Ovary (tissue), 9 donors: ENCODE data around the gene SLC12A6. TPM values are rescaled to one million over a fixed set of nuclear protein-coding genes. Genes with fewer than 3 reads are reported as not detected.

Experiments used
- DNase-seq, 5 donors: peaks; one replicate each; pipeline ENCODE4 v3.0.0-alpha.2; 2019 to 2020
- H3K27ac ChIP-seq, 2 donors: fragments of 200-600 bp; one replicate each; pipeline versions ENCODE4 v1.5.1 to v1.8.0; 2019 to 2022
- H3K27me3 ChIP-seq: fragments of 200-600 bp; one replicate; pipeline ENCODE4 v1.8.0; 2022
- H3K36me3 ChIP-seq: fragments of 200-600 bp; sonication (generic); one replicate; pipeline ENCODE4 v1.5.1; 2019
- H3K4me1 ChIP-seq: one replicate; pipeline ENCODE4 v1.8.1; 2013; ENCODE audit warnings: mild to moderate bottlenecking, moderate library complexity; ENCODE audit not compliant: insufficient read depth
- H3K4me3 ChIP-seq: fragments of 200-600 bp; sonication (generic); one replicate; pipeline ENCODE4 v1.5.1; 2017
- H3K9me3 ChIP-seq, 2 donors: fragments of 200-600 bp in 1 of 2; sonication (generic) in 1 of 2; one replicate each; pipeline versions ENCODE4 v1.5.1 to v1.8.1; 2013 to 2019; ENCODE audit warnings: mild to moderate bottlenecking in 1 of 2, moderate library complexity in 1 of 2
- EP300 ChIP-seq: sonication (generic); formaldehyde crosslinking; IDR thresholded peaks from one replicate; pipeline ENCODE4 v1.6.1; 2017; ENCODE audit warnings: antibody characterized with exemption
- POLR2A ChIP-seq: fragments of 450-650 bp; IDR thresholded peaks from one replicate; pipeline ENCODE4 v1.6.1; 2017; ENCODE audit warnings: antibody characterized with exemption, mild to moderate bottlenecking, moderate library complexity
- WGBS, 3 donors: extraction: QIAGEN DNeasy Blood & Tissue Kit in 1 of 3; methylation state at CpG; one replicate each; pipeline versions ENCODE4 v1.1.5 to v1.1.7; 2013 to 2017; 5-methylcytosine and 5-hydroxymethylcytosine counted together
- intact Hi-C, 4 donors: fragments of 100-400 bp; cut with DNase I; formaldehyde crosslinking; loops; one replicate each; pipeline versions ENCODE4 v1.11.0 to v1.15.1; 2022 to 2023
- polyA plus RNA-seq, 2 donors: library from polyadenylated mRNA; stranded (reverse); fragments of 200-250 nt in 1 of 2; fragments of 350-450 nt in 1 of 2; fragmentation: Illumina TruSeq in 1 of 2; extraction: RNeasy Lipid Tissue Mini Kit (QIAGEN cat#74804) in 1 of 2; gene quantifications; one replicate each; pipeline ENCODE4 v1.2.3, GENCODE V29; 2013 to 2014
- total RNA-seq, 7 donors: library from RNA; depleted of rRNA in 2 of 7; stranded (reverse); fragments of >200 nt in 2 of 7; fragmentation: NEBNext Ultra II Directional in 3 of 7; extraction: Animal tissue kit (Norgen Biotek cat#: 25700) in 3 of 7; gene quantifications; one replicate each; pipeline versions ENCODE4 v1.1.0 to v1.2.4, GENCODE V29; 2016 to 2023
- TF ChIP-seq, protein P1 (sequence below), 3 donors: fragments of 450-650 bp in 2 of 3; fragments of 200-600 bp in 1 of 3; IDR thresholded peaks; one replicate each; pipeline versions ENCODE4 v1.5.1 to v1.8.0; 2016 to 2022; ENCODE audit warnings: antibody characterized with exemption in 3 of 3, mild to moderate bottlenecking in 1 of 3
- donor health status: DM: no; HTN: no; CAD: no; lungs with moderate emphysema.
- donor health status: DM: no; HTN: no; CAD: no.
- donor health status: Bipolar disorder and iron deficiency.
- donor health status: DM: yes; HTN: yes; CAD: no.
- donor health status: DM: no; HTN: no; CAD: no.
- donor health status: DM: yes; HTN: yes; CAD: no.

The SLC12A6 gene
- total and polyA plus RNA-seq, 9 donors, result 6.9 to 19.7 (median 11.4) TPM

DNA sequence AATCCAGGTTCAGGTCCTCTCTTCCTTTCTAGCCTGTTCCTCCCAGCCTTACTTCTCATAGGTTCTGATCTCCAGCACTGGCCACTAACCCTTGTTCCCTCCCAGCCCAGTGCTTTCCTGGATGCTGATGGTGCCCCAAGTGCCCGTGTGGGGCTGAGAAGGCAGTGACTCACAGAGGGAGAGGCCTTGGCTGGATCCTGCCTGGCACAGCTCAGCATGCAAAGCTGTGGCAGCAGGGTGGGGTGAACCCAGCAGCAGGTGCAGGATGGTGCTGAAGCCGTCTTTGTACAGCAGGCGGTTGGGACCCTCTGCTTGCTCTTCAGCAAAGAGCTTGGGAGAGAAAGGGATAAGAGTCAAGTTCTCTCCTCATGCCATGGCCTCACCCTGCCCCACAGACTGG is 21.8 kb upstream of the SLC12A6 start:
- no peak overlapping the region for H3K27ac ChIP-seq
- H3K4me1 ChIP-seq, result no peaks in the 10 kb centered on the region
- TF ChIP-seq EP300 (no peak), POLR2A (no peak)
- TF ChIP-seq, protein P1, sequence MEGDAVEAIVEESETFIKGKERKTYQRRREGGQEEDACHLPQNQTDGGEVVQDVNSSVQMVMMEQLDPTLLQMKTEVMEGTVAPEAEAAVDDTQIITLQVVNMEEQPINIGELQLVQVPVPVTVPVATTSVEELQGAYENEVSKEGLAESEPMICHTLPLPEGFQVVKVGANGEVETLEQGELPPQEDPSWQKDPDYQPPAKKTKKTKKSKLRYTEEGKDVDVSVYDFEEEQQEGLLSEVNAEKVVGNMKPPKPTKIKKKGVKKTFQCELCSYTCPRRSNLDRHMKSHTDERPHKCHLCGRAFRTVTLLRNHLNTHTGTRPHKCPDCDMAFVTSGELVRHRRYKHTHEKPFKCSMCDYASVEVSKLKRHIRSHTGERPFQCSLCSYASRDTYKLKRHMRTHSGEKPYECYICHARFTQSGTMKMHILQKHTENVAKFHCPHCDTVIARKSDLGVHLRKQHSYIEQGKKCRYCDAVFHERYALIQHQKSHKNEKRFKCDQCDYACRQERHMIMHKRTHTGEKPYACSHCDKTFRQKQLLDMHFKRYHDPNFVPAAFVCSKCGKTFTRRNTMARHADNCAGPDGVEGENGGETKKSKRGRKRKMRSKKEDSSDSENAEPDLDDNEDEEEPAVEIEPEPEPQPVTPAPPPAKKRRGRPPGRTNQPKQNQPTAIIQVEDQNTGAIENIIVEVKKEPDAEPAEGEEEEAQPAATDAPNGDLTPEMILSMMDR (IDR thresholded peaks at IDR 0.05), result no peak
- 84 to 88% (median 85%) methylated on average over 3 of the region's 3 CpGs for WGBS, 3 donors
- no peaks in the 10 kb centered on the region for H3K27me3 ChIP-seq
- no peaks in the 10 kb centered on the region for H3K9me3 ChIP-seq
- intact Hi-C loops, result loop anchor here in 1 of 4 donors (10.0 kb wide), 1 partner anchor 105 kb away; no protein-coding TSS in a partner anchor
- no peak for DNase-seq
- no peak overlapping the region for H3K4me3 ChIP-seq
- H3K36me3 ChIP-seq, result no peaks in the 10 kb centered on the region

DNA sequence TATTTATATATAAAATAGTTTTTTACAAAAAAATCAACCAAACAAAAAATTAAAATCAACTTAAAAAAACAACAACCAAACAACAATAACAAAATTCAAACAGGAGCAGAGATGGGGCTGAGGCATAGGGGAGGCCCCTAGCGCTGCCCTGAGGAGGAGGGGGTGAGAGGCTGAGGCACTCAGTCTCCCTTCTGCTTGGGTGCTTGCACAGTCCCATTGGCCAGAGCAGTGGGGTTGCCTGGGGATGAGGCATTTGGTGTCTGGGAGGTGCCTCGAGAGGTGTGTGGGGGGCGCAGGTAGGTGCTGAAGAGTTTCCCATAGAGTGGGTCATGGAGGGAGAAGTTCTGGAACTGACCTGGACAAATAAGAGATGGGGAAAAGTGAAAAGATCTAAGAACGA is 21.4 kb upstream of the SLC12A6 start:
- H3K36me3 ChIP-seq, result no peaks in the 10 kb centered on the region
- no peak overlapping the region for H3K27ac ChIP-seq
- intact Hi-C loops, result loop anchor here in 1 of 4 donors (10.0 kb wide), 1 partner anchor 104 kb away; no protein-coding TSS in a partner anchor
- no peaks in the 10 kb centered on the region for H3K27me3 ChIP-seq
- no peaks in the 10 kb centered on the region for H3K4me1 ChIP-seq
- TF ChIP-seq EP300 (no peak), POLR2A (no peak)
- TF ChIP-seq, protein P1 (IDR thresholded peaks at IDR 0.05), result no peak
- DNase-seq, result no peak
- no peak overlapping the region for H3K4me3 ChIP-seq
- 87 to 96% (median 95%) methylated on average over 4 of the region's 4 CpGs for WGBS, 3 donors
- H3K9me3 ChIP-seq, result no peaks in the 10 kb centered on the region

DNA sequence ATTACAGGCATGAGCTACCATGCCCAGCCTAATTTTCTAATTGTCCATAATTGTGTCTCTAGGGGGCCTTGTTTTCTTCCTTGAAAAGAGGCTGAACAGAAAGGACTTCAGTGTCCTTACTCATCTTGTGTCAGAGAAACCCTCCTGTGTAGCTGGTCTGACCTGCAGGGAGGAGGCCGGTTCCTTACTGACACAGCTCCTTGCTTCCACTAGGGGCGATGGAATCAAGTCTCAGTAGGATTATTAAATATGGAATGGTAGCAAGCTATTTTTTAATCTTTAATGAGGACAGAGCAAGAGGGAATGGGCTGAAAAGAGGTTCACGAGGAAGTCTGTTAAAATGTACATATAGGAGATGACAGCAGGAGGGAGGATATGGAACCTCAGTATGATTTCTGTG is 20.8 kb upstream of the SLC12A6 start:
- Histone ChIP-seq H3K36me3 (no peaks in the 10 kb centered on the region), H3K9me3 (no peaks in the 10 kb centered on the region), H3K4me1 (no peaks in the 10 kb centered on the region), H3K4me3 (no peak overlapping the region), H3K27ac (no peak overlapping the region), H3K27me3 (no peaks in the 10 kb centered on the region)
- TF ChIP-seq POLR2A (no peak), EP300 (no peak)
- TF ChIP-seq, protein P1 (IDR thresholded peaks at IDR 0.05), result no peak
- DNase-seq, result no peak
- WGBS, 3 donors, result 63 to 76% (median 71%) methylated on average over 3 of the region's 3 CpGs
- intact Hi-C loops, result loop anchor here in 1 of 4 donors (10.0 kb wide), 1 partner anchor 104 kb away; no protein-coding TSS in a partner anchor

GRCh38 chr15:34357653-34358052 is 20.1 kb upstream of the SLC12A6 start:
- Histone ChIP-seq H3K27ac (no peak overlapping the region), H3K4me1 (no peaks in the 10 kb centered on the region), H3K27me3 (no peaks in the 10 kb centered on the region), H3K9me3 (no peaks in the 10 kb centered on the region), H3K4me3 (no peak overlapping the region), H3K36me3 (no peaks in the 10 kb centered on the region)
- DNase-seq, result no peak
- intact Hi-C loops, result loop anchor here in 1 of 4 donors (10.0 kb wide), 1 partner anchor 103 kb away; no protein-coding TSS in a partner anchor
- 59 to 82% (median 73%) methylated on average over 1 of the region's 1 CpG for WGBS, 3 donors
- TF ChIP-seq EP300, result no peak
- no peak for TF ChIP-seq POLR2A
- TF ChIP-seq, protein P1 (IDR thresholded peaks at IDR 0.05), result no peak
